ENCODE data around the gene FAM163B. TPM values are rescaled to one million over a fixed set of nuclear protein-coding genes. Genes with fewer than 3 reads are reported as not detected.

Gene FAM163B
- polyA plus RNA-seq, 1 donor = 0.09 TPM

DNA sequence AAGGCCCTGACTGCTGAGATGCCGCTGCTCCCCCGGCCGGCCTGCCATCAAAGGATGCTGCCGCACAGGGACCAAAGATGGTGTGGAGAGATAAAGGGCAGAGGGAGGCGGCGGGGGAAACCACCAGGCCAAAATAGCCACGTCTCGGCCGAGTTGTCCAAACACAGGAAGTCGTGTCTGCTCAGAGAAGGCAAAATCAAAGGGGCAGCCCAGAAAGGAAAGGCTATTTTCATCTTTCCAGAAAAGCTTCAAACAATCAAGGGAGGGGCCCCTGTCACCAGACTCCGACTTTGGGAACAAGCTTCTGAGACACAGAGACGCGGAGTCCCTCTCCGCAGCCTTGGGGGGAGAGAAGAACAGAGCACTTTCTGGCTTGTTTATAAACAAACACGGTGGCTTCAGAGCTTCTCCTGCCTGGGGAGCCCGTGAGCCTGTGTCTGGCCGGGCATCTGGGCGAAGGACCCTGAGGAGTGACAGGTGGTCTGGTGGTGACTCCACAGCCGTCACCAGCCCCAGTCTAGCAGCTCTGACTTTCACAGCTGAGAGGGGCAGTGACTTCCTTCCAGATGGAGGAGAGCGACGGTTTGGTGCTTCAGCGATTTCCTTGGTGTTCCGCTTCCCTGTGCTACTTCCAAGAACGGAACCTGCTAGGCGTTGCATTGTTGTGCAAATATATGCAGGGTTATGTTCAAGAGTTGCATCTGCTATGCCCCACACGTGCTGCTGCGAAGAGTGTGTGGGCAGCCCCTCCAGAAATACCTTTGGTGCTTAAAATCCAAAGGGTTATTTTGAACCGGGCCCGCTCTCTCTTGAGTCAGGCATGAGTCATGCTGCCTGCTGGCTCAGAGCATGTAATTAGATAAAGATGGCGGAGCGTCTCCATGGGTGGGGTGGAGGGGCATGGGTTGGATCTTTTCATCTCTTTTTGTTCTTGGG, 50.7 kb downstream of the FAM163B start:
- H3K27ac ChIP-seq (ENCODE audit: low read length) = peak overlapping the region; percentile 5
- H3K9me3 ChIP-seq (ENCODE audit: control insufficient read depth, low read depth, low read length) = no peaks in the 10 kb centered on the region
- DNase-seq = no peak
- peaks cover 8% of the 10 kb centered on the region for H3K4me1 ChIP-seq (ENCODE audit: control insufficient read depth, insufficient read depth, low read length)
- peaks cover 3% of the 10 kb centered on the region for H3K27me3 ChIP-seq (ENCODE audit: control insufficient read depth, insufficient read depth, low read length)
- no peak overlapping the region for H3K4me3 ChIP-seq (ENCODE audit: low read length)
- no CpG with 5 or more reads among the region's 31 CpGs for WGBS (ENCODE audit: insufficient coverage, low lambda C conversion rate)
- H3K36me3 ChIP-seq (ENCODE audit: control insufficient read depth, insufficient read depth, low read length) = no peaks in the 10 kb centered on the region

DNA sequence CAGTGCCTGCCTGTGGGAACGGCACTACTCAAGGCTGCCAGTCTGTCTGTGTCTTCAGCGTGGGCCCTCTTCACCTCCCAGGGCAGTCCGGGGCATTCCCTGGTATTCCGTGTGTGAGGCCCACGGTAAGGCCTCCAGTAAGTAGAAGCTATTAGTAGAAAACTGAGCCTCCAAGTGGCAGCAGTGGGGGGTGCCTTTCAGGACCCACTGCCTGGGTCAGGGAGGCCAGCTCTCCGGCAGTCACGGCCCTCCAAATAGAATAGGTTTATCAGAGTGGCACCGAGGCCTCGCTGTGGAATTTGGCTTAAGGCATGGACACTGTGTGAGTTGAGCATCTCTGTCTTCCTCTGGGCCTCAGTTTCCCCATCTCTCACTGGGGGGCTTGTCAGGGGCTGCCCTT, 51.6 kb downstream of the FAM163B start:
- no peak overlapping the region for H3K27ac ChIP-seq (ENCODE audit: low read length)

DNA sequence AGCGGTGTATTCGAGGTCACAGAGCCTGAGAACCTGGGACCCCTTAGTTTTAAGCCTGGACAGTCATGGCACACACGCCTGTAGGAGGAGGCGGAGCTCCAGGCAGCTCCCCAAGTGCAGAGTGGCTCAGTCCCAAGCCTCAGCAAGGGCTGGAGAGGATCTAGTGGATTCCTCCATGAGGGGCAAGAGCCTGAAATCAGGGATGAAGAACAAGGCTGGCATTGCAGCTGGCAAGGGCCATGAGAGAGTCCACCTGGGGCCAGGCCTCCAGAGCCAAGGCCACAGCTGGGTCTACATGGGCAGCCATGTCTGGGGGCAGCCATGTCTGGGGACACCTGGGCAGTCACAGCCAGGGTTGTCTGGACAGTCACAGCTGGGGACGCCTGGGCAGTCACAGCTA, 52.8 kb downstream of the FAM163B start:
- no CpG with 5 or more reads among the region's 5 CpGs for WGBS (ENCODE audit: insufficient coverage, low lambda C conversion rate)

More for the DNA sequence above, 51.6 kb downstream of the FAM163B start:
- DNase-seq = no peak
- H3K27me3 ChIP-seq (ENCODE audit: control insufficient read depth, insufficient read depth, low read length) = no peaks in the 10 kb centered on the region
- H3K4me1 ChIP-seq (ENCODE audit: control insufficient read depth, insufficient read depth, low read length) = peaks cover 2% of the 10 kb centered on the region
- H3K4me3 ChIP-seq (ENCODE audit: low read length) = no peak overlapping the region
- no peaks in the 10 kb centered on the region for H3K36me3 ChIP-seq (ENCODE audit: control insufficient read depth, insufficient read depth, low read length)
- H3K9me3 ChIP-seq (ENCODE audit: control insufficient read depth, low read depth, low read length) = no peaks in the 10 kb centered on the region
- no CpG with 5 or more reads among the region's 9 CpGs for WGBS (ENCODE audit: insufficient coverage, low lambda C conversion rate)

DNA sequence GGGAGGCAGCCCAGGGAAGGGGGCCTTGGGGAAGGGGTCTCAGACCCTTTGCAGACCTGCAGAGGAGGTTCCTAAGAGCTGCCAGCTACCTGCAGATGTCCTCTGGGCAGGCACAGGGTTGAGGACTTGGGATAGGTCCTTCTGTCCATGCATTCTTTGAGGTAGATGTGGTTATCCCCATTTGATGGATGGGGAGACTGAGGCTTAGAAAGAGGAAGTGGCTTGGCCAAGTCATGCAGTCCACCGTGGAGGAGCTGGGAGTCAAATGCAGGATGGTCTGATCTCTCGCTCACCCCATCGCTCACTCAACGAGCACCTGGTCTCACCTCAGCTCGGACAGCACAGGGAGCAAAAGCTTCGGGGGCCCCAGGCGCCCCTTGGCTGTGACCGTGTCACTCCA, 54.5 kb downstream of the FAM163B start:
- Histone ChIP-seq H3K27ac (ENCODE audit: low read length) (no peak overlapping the region), H3K4me1 (ENCODE audit: control insufficient read depth, insufficient read depth, low read length) (peaks cover 2% of the 10 kb centered on the region), H3K4me3 (ENCODE audit: low read length) (no peak overlapping the region), H3K36me3 (ENCODE audit: control insufficient read depth, insufficient read depth, low read length) (no peaks in the 10 kb centered on the region), H3K9me3 (ENCODE audit: control insufficient read depth, low read depth, low read length) (no peaks in the 10 kb centered on the region), H3K27me3 (ENCODE audit: control insufficient read depth, insufficient read depth, low read length) (no peaks in the 10 kb centered on the region)
- DNase-seq = no peak
- WGBS (ENCODE audit: insufficient coverage, low lambda C conversion rate) = no CpG with 5 or more reads among the region's 8 CpGs

More for the DNA sequence above, 52.8 kb downstream of the FAM163B start:
- Histone ChIP-seq H3K27ac (ENCODE audit: low read length) (no peak overlapping the region), H3K4me1 (ENCODE audit: control insufficient read depth, insufficient read depth, low read length) (peaks cover 2% of the 10 kb centered on the region), H3K4me3 (ENCODE audit: low read length) (no peak overlapping the region), H3K27me3 (ENCODE audit: control insufficient read depth, insufficient read depth, low read length) (no peaks in the 10 kb centered on the region), H3K36me3 (ENCODE audit: control insufficient read depth, insufficient read depth, low read length) (no peaks in the 10 kb centered on the region), H3K9me3 (ENCODE audit: control insufficient read depth, low read depth, low read length) (no peaks in the 10 kb centered on the region)
- no peak for DNase-seq

DNA sequence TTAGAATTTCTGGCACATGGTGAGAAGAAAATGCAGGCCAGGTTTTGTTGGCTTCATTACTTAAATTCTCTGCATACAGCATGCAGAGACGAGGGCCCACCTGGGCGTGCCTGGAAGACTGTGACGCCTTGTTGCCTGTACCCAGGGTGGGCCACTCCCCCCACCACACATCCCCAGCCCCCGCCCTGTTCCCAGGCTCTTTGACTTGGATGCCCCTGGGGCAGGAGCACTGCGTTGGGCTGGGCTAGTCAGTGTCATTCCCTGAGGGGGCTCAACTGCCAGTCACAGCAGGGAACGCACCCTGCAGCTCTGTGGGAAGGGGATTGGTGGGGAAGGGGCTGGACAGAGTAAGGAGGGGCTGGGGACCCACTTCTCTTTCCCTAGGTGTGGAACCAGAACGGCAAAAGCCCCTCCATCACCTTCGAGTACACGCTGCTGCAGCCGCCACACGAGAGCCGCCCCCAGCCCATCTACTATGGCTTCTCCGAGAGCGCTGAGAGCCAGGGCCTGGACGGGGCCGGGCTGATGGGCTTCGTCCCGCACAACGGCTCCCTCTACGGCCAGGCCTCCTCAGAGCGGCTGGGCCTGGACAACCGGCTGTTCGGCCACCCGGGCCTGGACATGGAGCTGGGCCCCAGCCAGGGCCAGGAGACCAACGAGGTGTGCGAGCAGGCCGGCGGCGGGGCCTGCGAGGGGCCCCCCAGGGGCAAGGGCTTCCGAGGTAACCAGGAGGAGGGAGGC, 55.0 kb downstream of the FAM163B start:
- H3K27me3 ChIP-seq (ENCODE audit: control insufficient read depth, insufficient read depth, low read length) = no peaks in the 10 kb centered on the region
- no peak overlapping the region for H3K4me3 ChIP-seq (ENCODE audit: low read length)
- WGBS (ENCODE audit: insufficient coverage, low lambda C conversion rate) = no CpG with 5 or more reads among the region's 31 CpGs

DNA sequence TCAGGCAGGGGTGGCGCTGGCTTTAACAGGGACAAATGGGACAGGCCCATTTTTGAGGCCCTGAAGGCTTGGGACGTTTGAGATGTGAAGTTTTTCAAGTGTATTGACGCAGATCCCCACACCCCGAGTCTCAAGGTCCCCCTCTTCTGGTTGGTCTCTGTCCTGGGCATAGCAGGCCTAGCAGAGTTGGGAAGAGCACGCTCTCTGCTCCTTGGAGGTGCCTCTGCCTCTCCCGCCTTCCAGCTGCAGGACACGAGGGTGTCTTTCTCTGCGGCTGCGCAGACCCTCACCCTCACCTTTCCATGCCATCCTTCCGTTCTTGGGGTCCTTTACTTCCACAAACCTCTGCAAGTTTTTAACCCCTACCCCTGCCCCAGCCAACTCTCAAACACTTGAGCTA, 56.1 kb downstream of the FAM163B start:
- 90% methylated on average over 3 of the region's 10 CpGs for WGBS (ENCODE audit: insufficient coverage, low lambda C conversion rate)
- Histone ChIP-seq H3K27me3 (ENCODE audit: control insufficient read depth, insufficient read depth, low read length) (no peaks in the 10 kb centered on the region), H3K36me3 (ENCODE audit: control insufficient read depth, insufficient read depth, low read length) (no peaks in the 10 kb centered on the region), H3K4me1 (ENCODE audit: control insufficient read depth, insufficient read depth, low read length) (peaks cover 2% of the 10 kb centered on the region), H3K27ac (ENCODE audit: low read length) (no peak overlapping the region), H3K4me3 (ENCODE audit: low read length) (no peak overlapping the region), H3K9me3 (ENCODE audit: control insufficient read depth, low read depth, low read length) (no peaks in the 10 kb centered on the region)
- no peak for DNase-seq

More for the DNA sequence above, 55.0 kb downstream of the FAM163B start:
- H3K36me3 ChIP-seq (ENCODE audit: control insufficient read depth, insufficient read depth, low read length) = no peaks in the 10 kb centered on the region
- H3K4me1 ChIP-seq (ENCODE audit: control insufficient read depth, insufficient read depth, low read length) = peaks cover 2% of the 10 kb centered on the region
- no peaks in the 10 kb centered on the region for H3K9me3 ChIP-seq (ENCODE audit: control insufficient read depth, low read depth, low read length)
- no peak overlapping the region for H3K27ac ChIP-seq (ENCODE audit: low read length)
- no peak for DNase-seq

DNA sequence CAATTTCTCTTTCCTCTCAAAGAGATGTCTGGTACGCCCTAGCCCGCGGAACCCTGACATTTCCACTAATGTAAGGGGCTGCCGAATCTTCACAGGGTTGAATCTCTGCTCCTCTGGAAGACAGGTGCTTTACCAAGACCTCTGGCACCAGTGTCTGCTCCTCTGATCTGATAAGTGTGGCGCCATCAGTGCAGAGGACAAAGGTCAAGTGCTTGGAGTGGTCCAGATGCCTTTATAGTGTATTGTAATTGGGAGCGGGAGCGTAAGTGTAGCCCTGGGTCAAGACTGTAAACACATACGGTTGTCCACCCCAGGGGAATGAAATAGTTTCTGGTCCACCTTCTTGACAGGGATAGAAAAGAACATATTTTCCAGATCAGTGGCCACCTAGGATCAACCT, 57.0 kb downstream of the FAM163B start:
- no peaks in the 10 kb centered on the region for H3K4me1 ChIP-seq (ENCODE audit: control insufficient read depth, insufficient read depth, low read length)
- DNase-seq = no peak
- H3K27ac ChIP-seq (ENCODE audit: low read length) = no peak overlapping the region
- H3K27me3 ChIP-seq (ENCODE audit: control insufficient read depth, insufficient read depth, low read length) = no peaks in the 10 kb centered on the region
- H3K9me3 ChIP-seq (ENCODE audit: control insufficient read depth, low read depth, low read length) = no peaks in the 10 kb centered on the region
- no CpG with 5 or more reads among the region's 8 CpGs for WGBS (ENCODE audit: insufficient coverage, low lambda C conversion rate)
- H3K36me3 ChIP-seq (ENCODE audit: control insufficient read depth, insufficient read depth, low read length) = no peaks in the 10 kb centered on the region
- H3K4me3 ChIP-seq (ENCODE audit: low read length) = no peak overlapping the region

DNA sequence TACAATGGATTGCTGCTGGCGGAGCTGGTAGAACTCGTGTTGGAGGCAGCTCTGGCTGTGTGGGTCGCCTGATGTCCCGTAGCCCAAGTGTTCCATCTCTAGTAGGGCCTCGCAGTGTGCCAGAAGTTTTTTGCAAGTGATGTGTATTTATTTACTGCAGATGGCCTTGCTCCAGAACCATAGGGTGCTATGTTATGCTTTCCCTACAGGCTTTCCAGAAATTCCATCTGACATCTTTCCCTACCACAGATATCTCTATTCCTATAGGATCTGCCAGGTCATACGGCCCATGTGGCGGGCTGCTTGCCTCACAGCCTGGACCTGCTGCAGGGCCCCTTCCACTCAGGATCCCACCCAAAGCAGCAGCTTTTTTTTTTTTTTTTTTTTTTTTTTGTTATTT, 57.7 kb downstream of the FAM163B start:
- H3K4me3 ChIP-seq (ENCODE audit: low read length) = no peak overlapping the region
- no peak overlapping the region for H3K27ac ChIP-seq (ENCODE audit: low read length)
- H3K4me1 ChIP-seq (ENCODE audit: control insufficient read depth, insufficient read depth, low read length) = no peaks in the 10 kb centered on the region
- DNase-seq = no peak
- no peaks in the 10 kb centered on the region for H3K36me3 ChIP-seq (ENCODE audit: control insufficient read depth, insufficient read depth, low read length)
- no CpG with 5 or more reads among the region's 7 CpGs for WGBS (ENCODE audit: insufficient coverage, low lambda C conversion rate)
- H3K9me3 ChIP-seq (ENCODE audit: control insufficient read depth, low read depth, low read length) = no peaks in the 10 kb centered on the region
- no peaks in the 10 kb centered on the region for H3K27me3 ChIP-seq (ENCODE audit: control insufficient read depth, insufficient read depth, low read length)

DNA sequence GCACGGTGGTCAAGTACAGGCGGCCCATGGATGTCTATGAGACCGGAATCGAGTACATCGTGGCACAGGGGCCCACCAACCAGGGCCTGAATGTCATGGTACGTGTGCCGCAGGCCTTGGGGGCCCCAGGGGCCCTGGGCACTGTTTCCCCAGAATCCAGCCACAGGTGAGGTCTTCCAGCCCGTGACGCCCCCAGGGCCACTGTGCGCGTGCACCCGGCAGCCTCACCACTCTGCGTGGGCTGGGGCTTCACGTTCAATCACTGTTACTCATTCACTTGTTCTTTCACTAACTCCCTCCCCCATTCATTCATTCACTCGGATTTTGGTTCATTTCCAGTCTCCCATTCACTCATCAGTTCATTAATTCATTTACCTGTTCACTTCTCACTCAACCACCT, 62.1 kb downstream of the FAM163B start:
- Histone ChIP-seq H3K36me3 (ENCODE audit: control insufficient read depth, insufficient read depth, low read length) (no peaks in the 10 kb centered on the region), H3K9me3 (ENCODE audit: control insufficient read depth, low read depth, low read length) (no peaks in the 10 kb centered on the region), H3K4me3 (ENCODE audit: low read length) (no peak overlapping the region), H3K27me3 (ENCODE audit: control insufficient read depth, insufficient read depth, low read length) (no peaks in the 10 kb centered on the region), H3K4me1 (ENCODE audit: control insufficient read depth, insufficient read depth, low read length) (no peaks in the 10 kb centered on the region), H3K27ac (ENCODE audit: low read length) (no peak overlapping the region)
- WGBS (ENCODE audit: insufficient coverage, low lambda C conversion rate) = 57% methylated on average over 1 of the region's 15 CpGs
- DNase-seq = no peak

DNA sequence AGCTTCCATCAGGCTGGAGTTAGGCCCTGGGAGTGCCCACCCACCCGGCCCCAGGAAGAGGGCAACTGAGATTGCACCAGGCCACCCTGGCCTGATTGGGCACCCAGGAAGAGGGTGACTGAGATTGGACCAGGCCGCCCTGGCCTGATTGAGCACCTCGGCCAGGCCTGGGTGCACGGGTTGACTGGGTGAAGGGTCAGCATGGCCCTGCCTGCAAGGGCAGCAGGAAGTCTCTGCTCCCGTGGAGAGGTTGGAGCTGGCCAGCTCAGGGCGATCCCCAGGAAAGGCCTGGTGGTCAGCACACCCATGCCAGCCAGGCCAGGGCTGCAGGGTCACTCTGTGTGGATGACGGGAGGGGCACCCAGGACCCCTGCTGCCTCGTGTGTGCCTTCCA, 62.9 kb downstream of the FAM163B start:
- H3K4me3 ChIP-seq (ENCODE audit: low read length) = no peak overlapping the region
- DNase-seq = no peak
- no peaks in the 10 kb centered on the region for H3K27me3 ChIP-seq (ENCODE audit: control insufficient read depth, insufficient read depth, low read length)
- WGBS (ENCODE audit: insufficient coverage, low lambda C conversion rate) = no CpG with 5 or more reads among the region's 8 CpGs
- H3K27ac ChIP-seq (ENCODE audit: low read length) = no peak overlapping the region
- no peaks in the 10 kb centered on the region for H3K9me3 ChIP-seq (ENCODE audit: control insufficient read depth, low read depth, low read length)
- no peaks in the 10 kb centered on the region for H3K4me1 ChIP-seq (ENCODE audit: control insufficient read depth, insufficient read depth, low read length)
- H3K36me3 ChIP-seq (ENCODE audit: control insufficient read depth, insufficient read depth, low read length) = no peaks in the 10 kb centered on the region
